Thyroid gland (tissue), 4 donors: ENCODE data around the gene SIRT3. TPM values are rescaled to one million over a fixed set of nuclear protein-coding genes. Genes with fewer than 3 reads are reported as not detected.

ENCODE experiments used
- DNase-seq, 2 donors: peaks; one replicate each; pipeline ENCODE4 v3.0.0-alpha.2; 2019
- H3K27ac ChIP-seq, 3 donors: fragments of 200-600 bp; sonication (generic); 1 replicate in 2 of 3; 2 replicates in 1 of 3; pipeline ENCODE4 v1.5.1; 2016 to 2019; ENCODE audit warnings: mild to moderate bottlenecking in 1 of 3, moderate library complexity in 1 of 3
- H3K27me3 ChIP-seq: fragments of 200-600 bp; sonication (generic); one replicate; pipeline ENCODE4 v1.5.1; 2019
- H3K36me3 ChIP-seq, 2 donors: fragments of 200-600 bp; sonication (generic); one replicate each; pipeline ENCODE4 v1.5.1; 2016 to 2019
- H3K4me1 ChIP-seq, 2 donors: fragments of 200-600 bp; sonication (generic); one replicate each; pipeline ENCODE4 v1.5.1; 2017 to 2019
- H3K4me3 ChIP-seq, 3 donors: fragments of 200-600 bp; sonication (generic); replicated peaks in 1 of 3; 1 replicate in 2 of 3; 2 replicates in 1 of 3; pipeline ENCODE4 v1.5.1; 2016; ENCODE audit warnings: mild to moderate bottlenecking in 1 of 3
- H3K9me3 ChIP-seq: fragments of 200-600 bp; sonication (generic); one replicate; pipeline ENCODE4 v1.5.1; 2017
- CTCF ChIP-seq, 6 experiments: fragments of 200-600 bp in 3 of 6; fragments of 450-650 bp in 3 of 6; sonication (generic) in 3 of 6; IDR thresholded peaks; one replicate each; pipeline ENCODE4 v1.5.1; 2016 to 2019; ENCODE audit warnings: antibody characterized with exemption in 6 of 6, mild to moderate bottlenecking in 2 of 6, inconsistent platforms in 1 of 6, moderate library complexity in 1 of 6
- POLR2A ChIP-seq, 2 donors: fragments of 450-650 bp; IDR thresholded peaks; one replicate each; pipeline ENCODE4 v1.6.1; 2017; ENCODE audit warnings: antibody characterized with exemption in 2 of 2, mild to moderate bottlenecking in 2 of 2, moderate library complexity in 1 of 2
- WGBS, 2 donors: methylation state at CpG; one replicate each; pipeline ENCODE4 v1.1.5; 2017; 5-methylcytosine and 5-hydroxymethylcytosine counted together
- intact Hi-C: fragments of 100-400 bp; cut with DNase I; formaldehyde crosslinking; loops from one replicate; pipeline ENCODE4 v1.15.1; 2023
- total RNA-seq, 4 donors: library from RNA; depleted of rRNA; stranded (reverse); fragments of >200 nt; gene quantifications; one replicate each; pipeline ENCODE4 v1.2.3, GENCODE V29; 2016

Gene SIRT3
- total RNA-seq, 4 donors from 2014 or later, result 14.3 to 21.2 (median 17.0) TPM

GRCh38 chr11:280706-281485 lies 44.8 kb upstream of the SIRT3 start:
- intact Hi-C loops, result loop anchor here (10.0 kb wide), 1 partner anchor 76 kb away; the partner anchor contains the start of genes BET1L and RIC8A
- TF ChIP-seq CTCF (IDR thresholded peaks at IDR 0.05), result no peak
- no peak for TF ChIP-seq POLR2A (IDR thresholded peaks at IDR 0.05)
- DNase-seq, result peak in 1 of 2 donors; percentile 1
- no peak overlapping the region for H3K27ac ChIP-seq
- H3K27me3 ChIP-seq, result peaks cover 28% of the 10 kb centered on the region
- H3K4me1 ChIP-seq, result peaks cover 5 to 25% of the 10 kb centered on the region in 2 donors
- 4 to 5% methylated on average over 24 to 41 of the region's 79 CpGs for WGBS, 2 donors
- H3K4me3 ChIP-seq, result no peak overlapping the region
- no peaks in the 10 kb centered on the region for H3K9me3 ChIP-seq
- no peaks in the 10 kb centered on the region for H3K36me3 ChIP-seq

GRCh38 chr11:279966-280705 lies 44.0 kb upstream of the SIRT3 start:
- no peak overlapping the region for H3K4me3 ChIP-seq
- H3K27ac ChIP-seq, result no peak overlapping the region
- H3K4me1 ChIP-seq, result peaks cover 5 to 25% of the 10 kb centered on the region in 2 donors
- H3K9me3 ChIP-seq, result no peaks in the 10 kb centered on the region
- peaks cover 28% of the 10 kb centered on the region for H3K27me3 ChIP-seq
- intact Hi-C loops, result loop anchor here (10.0 kb wide), 1 partner anchor 75 kb away; the partner anchor contains the start of genes BET1L and RIC8A
- no peaks in the 10 kb centered on the region for H3K36me3 ChIP-seq
- WGBS, 2 donors, result 0 to 6% methylated on average over 4 to 30 of the region's 85 CpGs
- peak; percentile 34 for DNase-seq
- TF ChIP-seq CTCF (IDR thresholded peaks at IDR 0.05) (no peak), POLR2A (IDR thresholded peaks at IDR 0.05) (no peak)

GRCh38 chr11:279040-279965 lies 43.2 kb upstream of the SIRT3 start:
- intact Hi-C loops, result no loop called here
- WGBS, 2 donors, result 24 to 34% methylated on average over 14 to 33 of the region's 97 CpGs
- Histone ChIP-seq H3K9me3 (no peaks in the 10 kb centered on the region), H3K36me3 (no peaks in the 10 kb centered on the region), H3K27ac (no peak overlapping the region), H3K27me3 (peaks cover 28% of the 10 kb centered on the region), H3K4me1 (peaks cover 5 to 25% of the 10 kb centered on the region in 2 donors), H3K4me3 (no peak overlapping the region)
- peak in 1 of 2 donors; percentile 1 for DNase-seq
- TF ChIP-seq CTCF (IDR thresholded peaks at IDR 0.05) (no peak), POLR2A (IDR thresholded peaks at IDR 0.05) (no peak)

- Histone ChIP-seq H3K36me3 (no peaks in the 10 kb centered on the region), H3K4me1 (peaks cover 5 to 25% of the 10 kb centered on the region in 2 donors), H3K4me3 (no peak within 1 kb of the TSS), H3K27ac (no peak within 1 kb of the TSS), H3K27me3 (peaks cover 28% of the 10 kb centered on the region), H3K9me3 (no peaks in the 10 kb centered on the region)
- DNase-seq, result peak in 1 of 2 donors; percentile 0
- intact Hi-C loops, result no loop called here
- TF ChIP-seq CTCF (IDR thresholded peaks at IDR 0.05), result no peak
- no peak for TF ChIP-seq POLR2A (IDR thresholded peaks at IDR 0.05)
- 72 to 80% methylated on average over 20 to 21 of the region's 21 CpGs for WGBS, 2 donors
These were observed 42.1 kb upstream of the SIRT3 start, which contains the start of gene NLRP6 for GRCh38 chr11:278001-278951. Gene NLRP6, plus strand, starts transcription at chr11:278407. Its CDS starts 163 bp downstream, at chr11:278570.
